Esophagus squamous epithelium (tissue), 5 donors: ENCODE results near the gene MORC3. TPM values are rescaled to one million over a fixed set of nuclear protein-coding genes. Genes with fewer than 3 reads are reported as not detected.
A peak's percentile ranks its signal among the peaks of the same experiment; 100 is the strongest.
"Not testable (repeated sequence)": the region's sequence is repeated elsewhere in the genome, so short reads cannot be mapped to it uniquely, and the experiment has no call there.

Source experiments
- DNase-seq: peaks from one replicate; lab custom pipeline; 2025; lab: John Stamatoyannopoulos, UW
- H3K27ac ChIP-seq, 4 donors: fragments of 200-600 bp; sonication (generic); one replicate each; pipeline ENCODE4 v1.5.1; 2016 to 2019; ENCODE audit warnings: mild to moderate bottlenecking in 1 of 4
- H3K27me3 ChIP-seq, 4 donors: fragments of 200-600 bp; sonication (generic); 1 replicate in 3 of 4; 2 replicates in 1 of 4; pipeline versions ENCODE4 v1.5.1 to v1.6.0; 2017 to 2021; ENCODE audit warnings: antibody characterized with exemption in 1 of 4
- H3K36me3 ChIP-seq, 3 donors: fragments of 200-600 bp; sonication (generic); one replicate each; pipeline ENCODE4 v1.5.1; 2016 to 2019
- H3K4me1 ChIP-seq, 3 donors: fragments of 200-600 bp; sonication (generic); one replicate each; pipeline ENCODE4 v1.5.1; 2017 to 2019
- H3K4me3 ChIP-seq, 4 donors: fragments of 200-600 bp; sonication (generic); 1 replicate in 3 of 4; 2 replicates in 1 of 4; pipeline ENCODE4 v1.5.1; 2016 to 2019; ENCODE audit warnings: mild to moderate bottlenecking in 2 of 4, moderate library complexity in 1 of 4
- H3K9me3 ChIP-seq, 3 donors: fragments of 200-600 bp; sonication (generic); one replicate each; pipeline ENCODE4 v1.5.1; 2016 to 2019
- POLR2A ChIP-seq, 4 donors: fragments of 450-650 bp; IDR thresholded peaks; one replicate each; pipeline ENCODE4 v1.6.1; 2017; ENCODE audit warnings: antibody characterized with exemption in 4 of 4, mild to moderate bottlenecking in 4 of 4, moderate library complexity in 3 of 4
- WGBS, 2 donors: methylation state at CpG; one replicate each; pipeline ENCODE4 v1.1.5; 2018; 5-methylcytosine and 5-hydroxymethylcytosine counted together
- intact Hi-C: fragments of 100-400 bp; cut with DNase I; formaldehyde crosslinking; loops from one replicate; pipeline ENCODE4 v1.15.0; 2022
- total RNA-seq, 4 donors: library from RNA; depleted of rRNA; stranded (reverse); fragments of >200 nt; gene quantifications; one replicate each; pipeline ENCODE4 v1.1.0, GENCODE V29; 2016
- TF ChIP-seq, protein P1 (sequence below), 6 experiments: fragments of 450-650 bp in 4 of 6; fragments of 200-600 bp in 2 of 6; sonication (generic) in 2 of 6; IDR thresholded peaks; one replicate each; pipeline ENCODE4 v1.5.1; 2016 to 2019; ENCODE audit warnings: antibody characterized with exemption in 6 of 6, mild to moderate bottlenecking in 4 of 6, moderate library complexity in 4 of 6
- donor health status: DM: yes; HTN: yes; CAD: no.

MORC3 gene
- total RNA-seq, 4 donors from 2014 or later: 31.9 to 50.5 (median 43.1) TPM

- H3K27me3 ChIP-seq: no peaks in the 10 kb centered on the region
- no peak for DNase-seq
- peak overlapping the region in 2 of 4 donors; percentile 1 to 49 for H3K27ac ChIP-seq
- peaks cover 0 to 29% (median 3%) of the 10 kb centered on the region in 3 donors for H3K4me1 ChIP-seq
- 58 to 73% methylated on average over 6 to 7 of the region's 7 CpGs for WGBS, 2 donors
- TF ChIP-seq, protein P1, sequence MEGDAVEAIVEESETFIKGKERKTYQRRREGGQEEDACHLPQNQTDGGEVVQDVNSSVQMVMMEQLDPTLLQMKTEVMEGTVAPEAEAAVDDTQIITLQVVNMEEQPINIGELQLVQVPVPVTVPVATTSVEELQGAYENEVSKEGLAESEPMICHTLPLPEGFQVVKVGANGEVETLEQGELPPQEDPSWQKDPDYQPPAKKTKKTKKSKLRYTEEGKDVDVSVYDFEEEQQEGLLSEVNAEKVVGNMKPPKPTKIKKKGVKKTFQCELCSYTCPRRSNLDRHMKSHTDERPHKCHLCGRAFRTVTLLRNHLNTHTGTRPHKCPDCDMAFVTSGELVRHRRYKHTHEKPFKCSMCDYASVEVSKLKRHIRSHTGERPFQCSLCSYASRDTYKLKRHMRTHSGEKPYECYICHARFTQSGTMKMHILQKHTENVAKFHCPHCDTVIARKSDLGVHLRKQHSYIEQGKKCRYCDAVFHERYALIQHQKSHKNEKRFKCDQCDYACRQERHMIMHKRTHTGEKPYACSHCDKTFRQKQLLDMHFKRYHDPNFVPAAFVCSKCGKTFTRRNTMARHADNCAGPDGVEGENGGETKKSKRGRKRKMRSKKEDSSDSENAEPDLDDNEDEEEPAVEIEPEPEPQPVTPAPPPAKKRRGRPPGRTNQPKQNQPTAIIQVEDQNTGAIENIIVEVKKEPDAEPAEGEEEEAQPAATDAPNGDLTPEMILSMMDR (IDR thresholded peaks at IDR 0.05): no peak
- TF ChIP-seq POLR2A (IDR thresholded peaks at IDR 0.05): no peak
- no peak overlapping the region for H3K4me3 ChIP-seq
- intact Hi-C loops: no loop called here
- H3K36me3 ChIP-seq: peaks cover 20 to 69% (median 26%) of the 10 kb centered on the region in 3 donors
- H3K9me3 ChIP-seq: no peaks in the 10 kb centered on the region
These were observed 57.4 kb downstream of the MORC3 start for GRCh38 chr21:36377391-36377842.

DNA sequence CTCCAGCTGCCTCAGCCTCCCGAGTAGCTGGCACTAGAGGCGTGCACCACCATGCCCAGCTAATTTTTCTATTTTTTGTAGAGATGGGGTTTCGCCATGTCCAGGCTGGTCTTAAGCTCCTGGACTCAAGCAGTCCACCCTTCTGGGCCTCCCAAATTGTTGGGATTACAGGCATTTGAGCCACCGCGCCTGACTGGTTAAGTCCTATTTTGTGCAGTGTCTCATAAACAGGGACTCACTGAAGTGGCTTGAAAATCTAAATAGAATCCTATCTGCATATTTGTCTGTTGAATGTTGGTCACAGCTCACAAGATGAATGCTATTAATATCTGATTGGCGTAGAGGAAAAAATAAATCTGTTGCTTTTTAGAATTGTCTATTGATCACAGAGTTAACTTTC lies 59.3 kb downstream of the MORC3 start:
- Histone ChIP-seq H3K4me1 (peaks cover 0 to 33% (median 3%) of the 10 kb centered on the region in 3 donors), H3K4me3 (no peak overlapping the region), H3K9me3 (no peaks in the 10 kb centered on the region), H3K27ac (no peak overlapping the region), H3K27me3 (no peaks in the 10 kb centered on the region), H3K36me3 (peaks cover 9 to 50% (median 12%) of the 10 kb centered on the region in 3 donors)
- WGBS, 2 donors: 97 to 99% methylated on average over 5 to 6 of the region's 6 CpGs
- no peak for TF ChIP-seq POLR2A (IDR thresholded peaks at IDR 0.05)
- TF ChIP-seq, protein P1 (IDR thresholded peaks at IDR 0.05): no peak
- intact Hi-C loops: no loop called here
- no peak for DNase-seq

DNA sequence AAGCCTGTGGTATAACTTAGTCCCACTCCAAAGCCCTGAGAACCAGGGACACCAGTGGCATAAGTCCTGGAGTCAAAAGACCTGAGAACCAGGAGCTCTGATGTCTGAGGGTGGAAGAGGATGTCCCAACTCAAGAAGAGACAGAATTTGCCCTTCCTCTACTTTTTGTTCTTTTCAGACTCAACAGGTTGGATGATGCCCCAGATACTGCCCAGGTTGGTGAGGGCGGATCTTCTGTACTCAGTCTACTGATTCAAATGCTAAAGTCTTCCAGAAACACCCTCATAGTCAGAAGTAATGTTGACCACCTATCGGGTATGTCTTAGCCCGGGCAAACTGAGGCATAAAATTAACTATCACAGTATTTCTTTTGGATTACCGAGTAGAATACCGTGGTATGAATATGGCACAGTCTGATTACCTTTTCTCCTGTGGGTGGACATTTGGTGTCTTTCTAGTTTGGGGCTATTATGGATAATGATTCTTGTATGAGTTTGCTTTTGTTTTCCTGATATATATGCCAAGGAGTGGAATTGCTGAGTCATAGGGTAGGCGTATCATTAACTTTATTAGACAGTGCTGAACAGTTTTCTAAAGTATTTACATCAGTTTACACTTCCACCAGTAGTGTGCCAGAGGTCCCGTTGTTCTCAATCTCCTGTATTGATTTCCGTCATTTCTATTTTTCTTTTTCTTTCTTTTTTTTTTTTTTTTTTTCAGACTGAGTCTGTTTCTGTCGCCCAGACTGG lies 62.0 kb downstream of the MORC3 start:
- DNase-seq: no peak
- TF ChIP-seq, protein P1 (IDR thresholded peaks at IDR 0.05): no peak
- no peak for TF ChIP-seq POLR2A (IDR thresholded peaks at IDR 0.05)
- no peak overlapping the region for H3K27ac ChIP-seq
- H3K4me3 ChIP-seq: no peak overlapping the region
- H3K4me1 ChIP-seq: peaks cover 0 to 51% (median 10%) of the 10 kb centered on the region in 3 donors
- H3K9me3 ChIP-seq: no peaks in the 10 kb centered on the region
- H3K36me3 ChIP-seq: peaks cover 0 to 23% (median 5%) of the 10 kb centered on the region in 3 donors
- H3K27me3 ChIP-seq: no peaks in the 10 kb centered on the region
- intact Hi-C loops: no loop called here
- WGBS, 2 donors: 69 to 74% methylated on average over 9 of the region's 9 CpGs

GRCh38 chr21:36382722-36383121 lies 62.7 kb downstream of the MORC3 start:
- H3K9me3 ChIP-seq, H3K27me3 ChIP-seq, H3K27ac ChIP-seq, DNase-seq, H3K4me3 ChIP-seq, intact Hi-C loops: not testable (repeated sequence)
- 92 to 97% methylated on average over 10 of the region's 10 CpGs for WGBS, 2 donors
- Histone ChIP-seq H3K36me3 (peaks cover 0 to 16% (median 0%) of the 10 kb centered on the region in 3 donors), H3K4me1 (peaks cover 0 to 44% (median 10%) of the 10 kb centered on the region in 3 donors)

- no peak for DNase-seq
- TF ChIP-seq, protein P1 (IDR thresholded peaks at IDR 0.05): no peak
- TF ChIP-seq POLR2A (IDR thresholded peaks at IDR 0.05): no peak
- H3K4me1 ChIP-seq: peaks cover 0 to 47% (median 10%) of the 10 kb centered on the region in 3 donors
- peak overlapping the region in 2 of 4 donors; percentile 80 to 87 for H3K27ac ChIP-seq
- no peaks in the 10 kb centered on the region for H3K36me3 ChIP-seq
- no peaks in the 10 kb centered on the region for H3K9me3 ChIP-seq
- 30 to 49% methylated on average over 5 to 8 of the region's 8 CpGs for WGBS, 2 donors
- intact Hi-C loops: no loop called here
- no peaks in the 10 kb centered on the region for H3K27me3 ChIP-seq
- H3K4me3 ChIP-seq: peak overlapping the region; percentile 63 to 86 (median 79)
These were observed 64.9 kb downstream of the MORC3 start for GRCh38 chr21:36384885-36385232.
